Femur (tissue), 1 donor: Measurements from ENCODE around the gene YDJC.
"Not testable (repeated sequence)": the region's sequence is repeated elsewhere in the genome, so short reads cannot be mapped to it uniquely, and the experiment has no call there.

Source experiments
- DNase-seq: peaks from one replicate; pipeline ENCODE4 v3.0.0-alpha.2; 2017

Gene YDJC

DNA sequence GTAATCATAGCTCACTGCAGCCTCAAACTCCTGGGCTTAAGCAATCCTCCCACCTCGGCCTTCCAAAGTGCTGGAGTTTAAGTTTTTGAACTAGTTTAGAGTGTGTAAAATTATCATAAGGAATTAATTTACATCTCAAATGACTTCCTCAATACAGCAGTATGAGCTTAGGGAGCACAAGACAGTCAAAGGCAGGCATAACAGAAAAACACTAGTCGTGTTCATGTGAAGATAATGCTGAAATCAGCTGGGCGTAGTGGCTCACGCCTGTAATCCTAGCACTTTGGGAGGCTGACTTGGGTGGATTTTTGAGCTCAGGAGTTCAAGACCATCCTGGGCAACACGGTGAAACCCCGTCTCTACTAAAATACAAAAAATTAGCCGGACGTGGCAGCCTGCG, 25.8 kb downstream of the YDJC start:
- DNase-seq, result no peak

DNA sequence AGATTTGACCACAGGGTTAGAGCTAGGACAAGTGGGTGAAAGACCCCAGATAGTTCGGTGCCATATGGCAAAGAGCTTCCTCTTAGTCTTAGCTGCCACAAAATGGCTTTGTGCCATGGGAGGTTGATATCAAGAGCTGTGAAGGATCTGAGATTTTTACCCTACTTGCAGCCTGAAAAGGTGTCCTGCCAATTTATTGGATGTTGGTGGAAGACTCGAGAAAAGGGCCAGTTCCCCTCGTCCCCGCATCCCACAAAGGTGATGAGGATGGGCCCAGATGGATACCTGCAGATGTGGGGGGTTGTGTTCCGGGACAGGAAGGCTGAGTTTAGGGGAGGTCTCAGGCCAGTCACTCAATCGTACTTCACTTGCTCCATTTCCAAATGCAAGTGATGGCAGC, 27.2 kb downstream of the YDJC start:
- DNase-seq, result no peak

DNA sequence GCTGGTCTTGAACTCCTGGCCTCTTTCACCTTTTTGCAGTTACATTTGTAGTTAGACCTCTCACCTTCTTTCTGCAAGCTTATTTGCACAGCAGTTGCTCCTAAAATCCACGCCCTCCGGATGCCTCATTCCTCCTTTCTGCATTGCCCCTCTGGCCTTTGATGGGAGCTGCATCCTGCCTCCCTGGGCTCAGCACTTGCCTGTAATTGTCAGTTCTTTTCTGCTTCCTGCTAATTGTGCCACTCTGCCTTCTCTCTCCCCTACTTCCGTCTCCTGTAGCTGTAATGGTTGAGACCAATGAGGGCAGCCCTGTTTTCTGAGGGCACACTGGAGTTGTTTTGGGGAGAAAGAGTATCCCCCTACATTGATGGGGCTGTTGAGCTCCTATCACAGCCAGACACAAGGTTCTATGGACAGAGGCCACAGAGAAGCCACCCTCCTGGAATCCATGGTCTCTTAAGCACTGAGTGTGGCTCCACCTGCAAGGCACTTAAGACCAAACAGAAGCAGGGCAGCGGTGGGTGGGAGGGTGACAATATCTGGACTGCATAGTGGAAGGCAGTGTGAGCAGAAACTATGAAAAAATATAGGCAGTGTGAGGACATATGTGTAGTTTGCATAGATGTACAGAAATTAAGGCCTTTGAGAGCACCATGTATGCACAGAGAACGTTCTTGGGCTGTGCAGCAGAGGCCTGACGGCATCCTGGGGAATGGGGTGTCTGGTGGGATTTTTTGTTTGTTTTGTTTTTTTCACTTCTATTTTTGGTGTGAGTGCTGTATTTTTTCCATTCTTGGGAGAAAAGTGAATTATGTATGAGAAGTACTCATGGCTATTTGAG, 30.5 kb downstream of the YDJC start:
- DNase-seq, result no peak

DNA sequence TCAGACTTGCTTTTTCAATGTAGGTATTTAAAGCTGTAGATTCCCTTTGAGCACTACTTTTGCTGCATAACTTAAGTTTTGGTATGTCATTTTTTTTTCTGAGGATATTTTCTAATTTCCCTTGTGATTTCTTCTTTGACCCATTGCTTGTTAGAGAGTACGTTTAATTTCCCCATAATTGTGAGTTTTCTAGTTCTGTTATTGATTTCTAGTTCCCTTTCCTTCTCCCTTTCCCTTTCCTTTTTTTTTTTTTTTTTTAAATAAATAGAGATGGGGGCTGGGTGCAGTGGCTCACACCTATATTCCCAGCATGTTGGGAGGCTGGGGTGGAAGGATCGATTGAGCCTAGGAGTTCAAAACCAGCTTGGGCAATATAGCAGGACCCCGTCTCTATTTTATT, 31.5 kb downstream of the YDJC start:
- DNase-seq, result no peak

DNA sequence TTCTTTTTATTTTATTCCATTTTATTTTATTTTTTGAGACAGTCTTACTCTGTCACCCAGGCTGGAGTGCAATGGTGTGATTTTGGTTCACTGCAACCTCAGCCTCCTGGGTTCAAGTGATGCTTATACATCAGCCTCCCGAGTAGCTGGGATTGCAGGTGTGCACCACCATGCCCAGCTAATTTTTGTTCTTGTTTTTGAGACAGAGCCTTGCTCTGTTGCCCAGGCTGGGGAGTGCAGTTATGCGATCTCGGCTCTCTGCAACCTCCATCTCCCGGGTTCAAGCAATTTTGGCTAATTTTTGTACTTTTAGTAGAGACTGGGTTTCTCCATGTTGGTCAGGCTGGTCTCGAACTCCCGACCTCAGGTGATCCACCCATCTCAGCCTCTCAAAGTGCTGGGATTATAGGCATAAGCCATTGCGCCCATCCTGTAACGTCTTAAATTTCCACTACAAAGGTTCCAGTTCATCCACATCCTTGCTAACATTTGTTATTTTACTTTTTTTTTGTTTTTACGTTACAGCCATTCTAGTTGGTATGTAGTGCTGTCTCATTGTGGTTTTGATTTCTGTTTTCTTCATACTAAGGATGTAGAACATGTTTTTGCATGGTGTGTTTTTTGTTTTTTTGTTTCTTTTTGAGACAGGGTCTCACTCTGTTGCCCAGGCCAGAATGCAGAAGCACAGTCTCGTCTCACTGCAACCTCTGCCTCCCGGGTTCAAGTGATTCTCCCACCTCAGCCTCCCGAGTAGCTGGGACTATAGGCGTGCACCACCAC, 33.3 kb downstream of the YDJC start:
- not testable (repeated sequence) for DNase-seq

DNA sequence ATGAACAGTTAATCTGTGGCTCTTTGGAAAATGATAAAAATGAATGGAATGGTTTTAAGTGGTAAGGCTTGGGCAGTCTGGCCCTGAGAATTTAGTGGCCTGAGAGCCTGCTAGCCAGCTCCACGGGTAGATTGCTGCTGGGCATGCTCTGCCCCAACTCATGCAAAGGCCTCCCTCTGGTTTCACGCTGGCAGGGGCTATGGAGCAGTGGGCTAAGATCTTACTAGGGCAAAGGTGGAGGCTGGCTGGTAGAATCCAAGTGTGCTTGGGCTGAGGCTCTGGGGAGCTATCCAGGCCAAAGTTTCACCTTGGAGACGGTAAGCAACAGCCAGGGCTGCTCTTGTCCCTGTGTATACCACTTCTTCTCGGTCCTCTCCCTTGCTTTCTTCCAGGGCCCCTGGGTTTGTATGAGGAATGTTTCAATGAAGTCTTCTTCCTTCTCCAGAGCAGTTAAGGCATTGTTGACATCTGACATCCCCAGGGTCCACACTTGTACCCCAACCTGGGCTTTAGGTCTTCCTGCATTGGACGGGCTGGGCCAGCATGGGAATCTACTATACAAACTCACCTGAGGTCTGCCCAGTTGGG, 34.9 kb downstream of the YDJC start:
- DNase-seq, result no peak

DNA sequence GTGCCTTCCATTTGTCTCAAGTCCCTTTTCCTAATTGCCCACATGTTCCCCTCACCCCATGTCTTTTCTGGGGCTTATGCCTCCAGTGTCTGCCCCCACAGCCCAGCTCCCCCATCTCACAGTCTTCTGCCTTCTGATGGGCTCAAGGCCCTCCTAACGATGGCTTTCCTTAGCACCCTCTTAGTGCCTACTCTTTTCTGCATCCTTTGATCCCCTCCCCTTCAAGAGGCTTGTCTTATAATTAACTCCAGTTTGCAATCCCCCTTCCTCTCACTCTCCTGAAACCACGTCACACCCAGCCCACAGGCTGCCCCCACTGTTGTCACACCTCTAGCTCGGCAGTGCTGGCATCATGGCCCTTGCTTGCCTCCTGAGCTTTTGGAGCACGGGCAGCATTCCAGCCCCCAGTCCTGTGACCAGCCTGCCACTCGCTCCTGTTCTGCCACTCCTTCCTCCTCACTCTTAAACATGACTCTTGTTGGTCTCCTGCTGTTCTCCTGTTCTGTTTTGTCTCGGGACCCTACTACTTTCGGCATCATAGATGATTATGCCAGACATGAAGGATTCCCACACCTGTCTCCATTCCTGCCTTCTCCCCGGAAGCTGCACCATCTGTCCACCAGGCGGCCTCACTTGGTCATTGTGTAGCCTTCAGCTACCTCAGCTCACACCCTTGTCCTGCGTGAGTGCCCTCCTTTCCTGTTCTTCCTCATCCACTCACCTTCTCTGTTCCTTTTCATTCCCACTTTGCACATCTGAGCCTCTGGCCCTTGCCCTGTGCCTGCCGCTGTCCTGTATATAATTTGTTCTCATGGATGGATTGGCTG, 36.2 kb downstream of the YDJC start:
- no peak for DNase-seq

DNA sequence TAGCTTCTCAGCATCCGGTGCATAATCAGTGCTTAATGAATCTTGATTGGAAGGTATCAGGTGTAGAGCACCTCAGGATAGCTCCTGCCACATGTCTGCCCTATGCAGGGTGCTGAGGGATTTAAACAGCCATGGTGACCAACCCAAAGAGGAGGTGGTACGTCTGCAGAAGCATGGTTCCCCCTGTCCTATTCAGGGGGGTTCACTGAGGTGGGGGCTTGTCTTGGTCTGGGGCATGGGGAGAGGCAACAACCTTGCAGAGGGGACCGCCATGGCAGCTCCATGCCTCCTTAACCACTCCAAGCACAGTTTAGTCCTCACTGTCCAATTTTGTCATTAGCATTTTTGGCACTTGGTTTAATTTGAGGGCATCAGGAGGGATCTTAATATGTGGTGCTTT, 37.4 kb downstream of the YDJC start:
- no peak for DNase-seq

DNA sequence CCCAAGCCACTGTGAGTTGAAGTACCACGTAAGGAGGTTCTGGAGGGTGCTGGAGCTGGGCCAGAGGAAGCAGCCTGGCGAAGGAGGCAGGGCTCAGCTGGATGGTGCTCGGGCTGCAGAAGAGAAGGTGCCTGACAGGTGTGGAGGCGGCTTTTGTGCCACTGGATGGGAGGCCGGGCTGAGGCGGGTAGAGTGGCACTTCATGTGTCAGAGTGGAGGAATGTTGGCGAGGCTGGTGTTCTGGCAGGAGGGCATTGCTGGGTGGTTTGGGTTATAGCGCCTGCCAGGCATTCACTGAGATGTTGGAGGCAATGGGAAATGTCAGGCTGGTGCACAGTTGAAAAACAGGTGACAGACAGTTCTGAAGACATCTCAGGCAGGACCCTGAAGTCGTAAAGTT, 38.1 kb downstream of the YDJC start:
- DNase-seq, result no peak

DNA sequence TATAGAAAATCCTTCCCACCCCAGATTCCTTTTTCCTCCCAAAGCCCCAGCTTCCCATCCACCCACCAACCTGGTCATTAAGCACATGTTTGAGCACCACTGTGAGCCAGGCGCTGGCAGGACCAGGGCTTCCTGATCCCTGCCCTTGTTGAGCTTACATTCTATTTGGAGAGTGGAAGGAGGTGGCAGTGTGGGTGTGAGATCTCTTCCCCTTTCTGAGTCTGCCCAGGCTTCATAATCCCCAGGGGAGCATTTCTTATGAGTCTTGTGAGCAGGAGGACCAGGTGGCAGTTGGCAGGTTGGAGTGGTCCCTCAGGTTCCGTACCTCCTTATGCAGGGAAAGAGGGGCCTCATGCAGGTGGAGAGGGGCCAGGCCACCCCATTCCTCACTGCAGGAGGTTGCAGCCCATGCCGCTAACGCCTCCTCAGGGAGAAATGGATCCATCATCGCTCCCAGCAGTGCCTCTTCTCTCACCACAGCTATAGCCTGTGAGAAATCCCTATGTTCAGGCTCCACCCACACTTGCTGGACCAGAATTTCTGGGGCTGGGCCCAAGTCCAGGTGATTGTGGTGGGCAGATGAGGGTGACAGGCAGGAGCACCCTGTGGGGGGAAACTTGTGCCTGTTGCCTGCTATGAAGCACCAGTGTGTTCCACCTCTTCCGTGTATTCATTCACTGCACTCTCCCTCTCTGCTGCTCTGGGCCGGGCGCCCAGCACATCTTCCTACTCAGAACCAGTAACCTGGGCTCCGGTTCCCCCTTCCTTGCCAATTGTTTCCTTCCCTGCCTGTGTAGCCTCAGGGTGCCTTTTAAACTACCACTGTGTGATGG, 38.8 kb downstream of the YDJC start:
- DNase-seq, result no peak

DNA sequence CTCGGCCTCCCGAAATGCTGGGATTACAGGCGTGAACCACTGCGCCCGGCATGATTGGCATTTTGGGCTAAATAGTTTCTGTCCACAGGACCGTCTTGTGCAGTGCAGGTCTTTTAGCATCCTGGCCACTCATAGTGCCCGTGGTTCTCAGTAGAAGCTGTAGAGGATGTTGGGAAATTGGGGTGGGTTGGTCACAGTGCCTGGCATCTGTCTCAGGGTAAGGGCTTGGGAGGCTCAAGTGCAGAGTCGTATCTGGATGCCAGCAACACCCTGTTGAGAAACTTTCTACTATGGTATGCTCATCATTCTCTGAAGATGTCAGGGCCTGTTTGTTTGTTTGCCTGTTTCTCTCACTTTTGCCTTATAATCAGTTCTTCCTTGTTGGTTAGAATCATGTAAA, 40.4 kb downstream of the YDJC start:
- no peak for DNase-seq

DNA sequence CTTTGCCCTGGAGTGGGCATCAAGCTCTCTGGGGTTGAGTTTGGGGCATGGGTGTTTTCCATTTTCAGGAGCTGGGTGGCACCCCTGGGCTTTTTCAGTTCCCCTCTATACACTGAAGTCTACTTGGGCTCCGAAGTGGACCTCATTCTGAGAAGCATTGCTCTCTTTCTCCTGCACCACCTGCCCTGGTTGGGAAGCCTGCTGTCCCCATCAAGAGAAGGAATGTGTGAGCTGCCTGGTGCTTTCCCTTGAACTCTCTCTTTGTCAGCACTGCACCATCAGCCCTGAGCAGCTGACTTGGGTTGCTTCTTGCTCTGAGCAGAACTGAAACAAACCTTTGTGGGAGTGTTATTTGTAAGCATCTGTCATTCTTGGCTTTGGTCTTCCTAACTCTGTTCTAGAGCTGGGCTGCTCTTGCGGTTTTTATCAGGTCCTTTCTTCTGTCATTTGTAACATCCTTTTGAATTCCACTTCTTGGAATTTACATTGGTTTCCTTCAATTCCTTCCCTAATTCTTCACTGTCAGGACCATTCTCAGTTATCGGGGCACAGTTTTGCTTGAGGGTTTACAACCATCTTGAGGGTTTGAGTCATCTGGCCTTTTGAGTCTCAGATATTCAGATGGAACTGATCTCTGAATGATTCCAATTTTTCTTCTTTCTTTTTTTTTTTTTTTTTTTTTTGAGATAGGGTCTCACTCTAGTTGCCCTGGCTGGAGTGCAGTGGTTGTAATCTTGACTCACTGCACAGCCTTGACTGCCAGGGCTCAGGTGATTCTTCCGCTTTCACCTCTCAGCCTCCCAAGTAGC, 41.8 kb downstream of the YDJC start:
- no peak for DNase-seq

DNA sequence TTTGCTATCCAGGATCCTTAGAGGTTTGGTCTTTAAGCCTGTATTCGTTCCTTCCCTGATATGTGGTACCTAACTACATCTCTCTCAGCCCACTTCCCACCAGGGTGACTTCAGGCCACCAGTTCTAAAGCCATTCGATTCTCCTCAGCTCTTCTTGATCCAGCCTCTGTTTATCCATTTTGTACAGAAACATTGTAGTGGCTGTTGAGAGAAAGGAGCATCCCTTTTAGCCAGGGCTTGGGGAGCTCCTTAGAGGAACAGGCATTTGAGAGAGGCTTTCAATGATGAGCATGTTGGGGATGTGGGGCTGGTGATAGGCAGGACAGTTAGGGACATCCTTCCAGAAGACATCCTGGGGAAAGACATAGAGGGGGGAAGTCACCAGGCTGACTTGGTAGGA, 44.4 kb downstream of the YDJC start:
- no peak for DNase-seq

DNA sequence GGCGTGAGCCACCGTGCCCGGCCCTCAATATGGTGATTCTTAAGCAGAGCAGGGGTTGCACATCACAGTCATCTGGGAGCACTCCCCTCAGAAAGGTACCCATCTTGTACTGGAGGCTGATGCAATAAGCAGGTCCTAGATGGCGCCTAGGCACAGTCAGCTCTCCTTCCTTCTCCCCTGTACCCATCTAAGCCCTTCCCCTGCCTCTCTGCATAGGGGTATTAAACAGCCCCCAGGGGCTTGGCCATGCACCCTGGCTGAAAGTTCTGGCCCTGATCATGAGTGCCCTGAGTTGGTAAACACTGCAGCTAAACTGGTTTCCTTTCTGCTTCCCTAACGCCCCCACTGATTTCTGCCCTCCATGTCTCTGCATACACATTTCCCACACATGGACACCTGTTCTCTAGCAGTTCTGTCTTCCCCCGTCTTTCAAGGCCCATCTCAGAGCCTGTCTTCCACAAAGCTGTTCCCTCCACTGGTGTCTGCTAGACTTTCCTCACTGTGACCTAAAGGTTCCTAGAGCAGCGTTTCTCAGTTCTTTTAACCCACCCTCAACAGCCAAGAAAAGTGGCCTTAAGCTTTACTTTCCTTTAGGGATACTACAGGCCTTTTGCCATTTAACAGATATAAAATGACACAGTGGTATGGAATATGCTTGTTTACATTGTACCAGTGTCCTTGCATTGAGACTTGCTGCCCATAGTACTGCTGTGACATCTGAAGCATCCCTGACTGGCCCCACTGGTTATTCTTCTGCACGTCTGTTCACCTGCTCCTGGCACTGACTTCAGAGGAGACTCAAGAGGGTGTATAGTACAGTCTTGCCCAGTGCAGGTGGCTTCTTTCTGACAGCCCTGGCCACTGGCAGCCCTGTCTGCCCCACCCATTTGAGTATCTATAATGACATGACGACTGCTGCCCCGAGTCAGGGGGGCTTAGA, 46.8 kb downstream of the YDJC start:
- DNase-seq, result no peak

DNA sequence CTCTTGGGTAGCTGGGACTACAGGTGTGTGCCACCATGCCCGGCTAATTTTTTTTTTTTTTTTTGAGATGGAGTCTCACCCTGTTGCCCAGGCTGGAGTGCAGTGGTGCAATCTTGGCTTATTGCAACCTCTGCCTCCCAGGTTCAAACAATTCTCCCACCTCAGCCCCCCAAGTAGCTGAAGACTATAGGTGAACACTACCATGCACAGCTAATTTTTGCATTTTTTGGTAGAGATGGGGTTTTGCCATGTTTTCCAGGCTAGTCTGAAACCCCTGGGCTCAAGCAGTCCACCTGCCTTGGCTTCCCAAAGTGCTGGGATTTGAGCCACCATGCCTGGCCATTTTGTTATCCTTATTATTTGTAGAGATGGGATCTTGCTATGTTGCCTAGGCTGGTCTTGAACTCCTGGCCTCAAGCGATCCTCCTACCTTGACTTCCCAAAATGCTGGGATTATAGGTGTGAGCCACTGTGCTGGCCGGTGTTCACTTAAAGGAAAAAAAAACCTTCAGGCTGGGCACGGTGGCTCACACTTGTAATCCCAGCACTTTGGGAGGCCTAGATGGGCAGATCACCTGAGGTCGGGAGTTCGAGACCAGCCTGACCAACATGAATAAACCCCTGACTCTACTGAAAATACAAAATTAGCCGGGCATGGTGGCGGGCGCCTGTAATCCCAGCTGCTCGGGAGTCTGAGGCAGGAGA, 48.7 kb downstream of the YDJC start:
- not testable (repeated sequence) for DNase-seq

DNA sequence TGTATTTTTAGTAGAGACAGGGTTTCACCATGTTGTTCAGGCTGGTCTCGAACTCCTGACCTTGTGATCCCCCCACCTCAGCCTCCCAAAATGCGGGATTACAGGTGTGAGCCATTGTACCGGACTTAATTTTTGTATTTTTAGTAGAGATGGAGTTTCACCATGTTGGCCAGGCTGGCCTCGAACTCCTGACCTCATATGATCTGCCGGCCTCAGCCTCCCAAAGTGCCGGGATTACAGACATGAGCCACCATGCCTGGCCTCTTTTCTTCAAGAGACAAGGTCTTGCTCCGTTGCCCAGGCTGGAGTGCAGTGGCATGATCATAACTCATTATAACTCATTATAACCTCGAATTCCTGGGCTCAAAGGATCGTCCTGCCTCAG, 49.2 kb downstream of the YDJC start:
- DNase-seq, result not testable (repeated sequence)

DNA sequence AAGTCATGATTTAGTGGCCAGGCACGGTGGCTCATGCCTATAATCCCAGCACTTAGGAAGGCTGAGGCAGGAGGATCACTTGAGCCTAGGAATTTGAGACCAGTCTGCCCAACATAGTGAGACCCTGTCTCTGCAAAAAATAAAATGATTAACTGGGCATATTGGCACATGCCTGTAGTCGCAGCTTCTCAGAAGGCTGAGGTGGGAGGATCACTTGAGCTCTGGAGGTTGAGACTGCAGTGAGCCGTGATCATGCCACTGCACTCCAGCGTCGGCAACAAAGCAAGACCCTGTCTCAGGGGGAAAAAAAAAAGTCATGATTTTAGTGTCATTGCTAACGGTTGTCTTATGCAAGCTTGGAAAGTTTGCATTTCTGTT, 50.4 kb downstream of the YDJC start:
- no peak for DNase-seq
